ENCODE measurements around the gene FRMD6.

FRMD6 gene

DNA sequence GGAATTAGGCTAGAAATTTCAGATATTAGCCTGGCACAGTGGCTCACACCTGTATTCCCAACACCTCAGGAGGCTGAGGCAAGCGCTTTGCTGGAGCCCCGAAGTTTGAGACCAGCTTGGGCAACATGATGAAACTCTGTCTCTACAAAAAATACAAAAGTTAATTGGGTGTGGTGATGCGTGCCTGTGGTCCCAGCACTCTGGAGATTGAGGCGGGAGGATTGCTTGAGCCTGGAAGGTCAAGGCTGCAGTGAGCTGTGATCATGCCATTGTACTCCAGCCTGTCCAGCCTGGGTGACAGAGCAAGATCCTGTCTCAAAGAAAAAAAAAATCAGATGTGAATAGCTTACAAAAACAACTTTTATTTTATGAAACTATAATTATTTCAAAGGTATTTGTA is 15.1 kb downstream of the FRMD6 start:
- no peak for DNase-seq (ENCODE audit: low spot score)

DNA sequence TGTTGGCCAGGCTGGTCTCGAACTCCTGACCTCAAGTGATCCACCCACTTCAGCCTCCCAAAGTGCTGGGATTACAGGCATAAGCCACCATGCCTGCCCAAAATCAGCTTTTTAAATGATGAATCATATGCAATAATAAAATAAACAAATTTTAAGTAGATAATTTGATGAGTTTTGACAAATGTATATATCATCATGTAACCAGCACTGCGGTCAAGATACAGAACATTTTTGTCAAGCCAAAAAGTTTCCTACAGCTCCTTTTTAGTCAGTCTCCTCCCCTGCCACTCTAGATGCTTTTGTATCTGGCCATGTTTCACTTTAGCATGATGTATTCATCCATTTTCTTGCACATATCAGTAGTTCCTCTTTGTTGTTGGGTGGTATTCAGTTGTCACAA is 17.2 kb downstream of the FRMD6 start:
- no peak for DNase-seq (ENCODE audit: low spot score)

DNA sequence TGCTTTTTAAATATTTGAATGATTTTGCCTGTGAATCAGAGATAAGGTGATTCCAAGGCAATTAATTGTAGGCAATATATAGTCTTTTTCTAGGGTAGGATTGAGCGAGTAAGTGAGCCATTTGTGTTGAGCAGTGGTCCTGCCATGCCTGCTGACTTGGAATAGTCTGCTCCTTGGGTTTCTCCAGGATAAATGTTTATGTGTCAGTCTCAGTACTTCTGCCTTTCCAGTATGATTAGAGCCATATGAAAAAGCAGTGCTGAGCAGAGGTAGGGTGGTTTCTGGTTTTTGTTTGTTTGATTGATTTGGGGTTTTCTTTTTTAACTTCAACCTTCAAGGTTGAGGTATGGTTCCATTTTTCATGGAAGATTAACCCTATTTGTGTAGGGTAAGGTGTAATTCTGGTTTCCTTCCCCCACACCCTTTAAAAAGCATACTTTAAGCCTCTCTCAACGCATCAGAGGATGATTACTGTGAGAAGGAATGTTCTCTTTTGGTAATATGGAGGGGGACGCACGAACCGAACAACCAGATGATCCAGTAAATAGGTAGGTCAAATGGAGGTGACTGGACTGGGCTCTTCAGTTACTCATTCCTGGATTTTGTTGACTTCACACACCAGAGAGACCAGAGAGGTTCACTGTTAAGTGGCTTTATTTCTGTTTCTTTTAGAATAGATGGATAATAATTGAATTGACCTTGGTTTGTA is 22.7 kb downstream of the FRMD6 start:
- no peak for DNase-seq (ENCODE audit: low spot score)

DNA sequence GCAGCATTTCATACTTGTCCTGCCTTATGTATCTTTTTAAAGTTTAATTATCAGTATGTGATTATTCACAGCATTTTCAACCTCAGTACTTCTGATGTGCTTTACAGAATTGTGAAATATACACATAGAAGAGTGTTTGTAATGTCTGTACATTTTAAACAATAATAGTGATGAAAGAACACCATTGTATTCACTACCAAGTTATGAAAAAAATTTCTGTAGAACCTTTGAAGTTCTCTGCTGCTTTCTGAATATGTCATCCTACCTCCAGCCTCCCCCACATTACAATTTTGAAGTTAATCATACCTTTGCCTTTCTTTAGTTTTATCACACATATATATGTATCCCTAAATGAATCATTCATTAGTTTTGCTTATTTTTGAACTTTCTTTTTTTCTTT is 24.8 kb downstream of the FRMD6 start:
- no peak for DNase-seq (ENCODE audit: low spot score)

DNA sequence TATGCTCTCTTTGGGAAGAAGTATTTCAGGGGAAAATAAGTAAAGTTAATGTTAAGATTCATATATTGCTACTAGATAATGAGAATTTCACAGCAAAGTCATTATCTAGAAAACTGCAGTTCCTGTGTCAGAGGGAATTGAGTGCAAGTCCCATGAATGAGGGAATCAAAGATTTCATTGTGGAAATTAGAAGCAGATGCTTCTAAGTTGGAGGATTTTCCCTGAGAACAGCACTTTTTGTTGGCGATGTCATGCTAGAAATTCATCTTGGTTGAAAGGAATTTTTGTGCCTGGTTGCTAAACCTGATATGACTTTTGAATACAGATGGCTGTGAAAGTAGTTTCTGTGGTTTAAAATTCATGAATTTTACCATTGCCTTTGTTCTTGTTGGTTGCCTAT is 25.6 kb downstream of the FRMD6 start:
- no peak for DNase-seq (ENCODE audit: low spot score)

DNA sequence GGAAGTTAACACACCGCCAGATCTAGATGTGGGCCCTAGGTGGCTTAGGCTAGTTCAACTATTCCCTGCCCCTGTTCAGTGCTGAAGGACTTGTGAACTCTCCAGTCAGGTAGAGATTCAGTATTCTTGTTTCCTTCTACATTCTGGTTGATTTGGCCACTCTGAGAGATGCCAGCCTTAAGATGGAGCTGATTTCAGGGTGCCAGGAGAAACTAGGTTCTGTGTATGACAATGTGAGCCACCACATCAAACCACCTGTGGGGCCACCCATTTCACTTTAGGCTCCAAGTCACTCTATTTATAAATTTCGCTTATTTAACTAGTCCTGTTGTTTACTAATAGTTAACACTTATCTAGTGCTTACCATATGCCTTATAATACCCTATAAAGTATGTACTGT is 26.0 kb downstream of the FRMD6 start:
- no peak for DNase-seq (ENCODE audit: low spot score)

DNA sequence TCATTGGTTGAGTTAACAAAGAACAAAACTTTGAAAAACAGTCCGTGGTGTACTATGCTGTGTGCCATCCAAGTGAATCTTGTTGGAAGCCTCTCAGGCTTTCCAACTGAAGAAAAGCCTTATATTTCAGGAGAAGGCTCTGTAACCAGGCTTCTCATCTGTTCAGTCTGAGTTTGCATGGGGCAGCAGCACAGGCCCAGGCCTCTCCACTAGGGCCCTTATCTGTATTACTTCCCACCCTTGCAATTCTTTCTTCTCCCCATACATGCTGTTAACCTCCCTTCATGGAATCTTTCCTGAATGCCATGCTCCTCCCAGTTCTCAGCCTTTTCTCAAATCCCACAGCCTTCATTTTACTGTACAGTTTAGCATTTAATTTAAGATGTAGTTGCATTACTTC is 28.3 kb downstream of the FRMD6 start:
- no peak for DNase-seq (ENCODE audit: low spot score)

DNA sequence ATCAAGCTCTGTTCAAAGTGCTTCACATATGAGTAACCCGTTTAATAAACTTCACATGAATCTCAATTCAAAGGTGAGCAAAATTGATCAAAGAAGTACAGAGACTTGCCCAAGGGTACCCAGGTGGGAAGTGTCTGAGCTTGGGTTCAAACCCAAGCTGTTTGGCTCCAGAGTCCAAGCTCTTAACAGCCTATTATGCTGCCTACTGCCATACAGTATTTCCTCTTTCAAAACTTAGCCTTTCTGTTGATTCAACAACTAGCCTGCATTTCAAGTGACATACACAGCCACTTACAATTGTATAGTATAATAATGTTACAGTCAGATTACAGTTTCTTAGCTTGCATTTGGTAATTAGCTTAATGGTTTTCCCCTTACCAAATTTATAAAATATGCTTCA is 29.7 kb downstream of the FRMD6 start:
- DNase-seq (ENCODE audit: low spot score), result no peak

DNA sequence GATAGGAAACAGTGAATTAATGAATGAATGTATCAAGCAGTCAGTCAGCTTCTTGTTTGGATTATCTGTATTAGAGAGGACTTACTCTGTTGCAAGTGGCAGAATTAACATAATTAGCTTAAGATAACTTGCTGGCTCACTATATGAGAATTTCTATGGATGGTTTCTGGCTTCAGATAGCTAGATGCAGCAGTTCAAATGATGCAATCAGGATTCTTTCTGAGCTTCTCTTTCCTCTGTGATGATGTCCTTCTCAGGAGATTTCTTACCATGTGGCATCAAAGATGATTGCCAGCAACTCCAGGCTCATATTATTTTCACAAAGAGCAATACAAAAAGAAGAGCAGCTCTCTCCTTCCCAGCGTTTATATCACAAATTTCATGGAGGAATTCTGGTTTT is 30.7 kb downstream of the FRMD6 start:
- DNase-seq (ENCODE audit: low spot score), result no peak

DNA sequence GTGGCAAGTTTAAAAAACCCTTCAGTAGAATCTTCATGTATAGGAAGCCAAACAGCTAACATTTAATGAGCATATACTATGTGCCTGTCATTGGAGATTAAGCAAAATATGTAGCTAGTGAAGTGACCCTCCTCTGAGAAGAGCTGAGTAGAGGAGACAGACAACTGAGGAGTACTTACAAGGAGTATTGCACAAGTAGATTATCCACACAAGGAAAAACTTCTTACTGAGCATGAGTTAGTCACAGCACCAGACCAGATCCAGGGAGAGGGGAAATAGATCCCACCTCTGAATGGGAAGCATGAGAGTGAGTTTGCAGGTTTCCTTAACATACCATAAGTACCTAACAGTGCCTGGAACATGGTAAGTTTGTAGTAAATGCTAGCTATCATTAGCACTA is 33.0 kb downstream of the FRMD6 start:
- DNase-seq (ENCODE audit: low spot score), result no peak

DNA sequence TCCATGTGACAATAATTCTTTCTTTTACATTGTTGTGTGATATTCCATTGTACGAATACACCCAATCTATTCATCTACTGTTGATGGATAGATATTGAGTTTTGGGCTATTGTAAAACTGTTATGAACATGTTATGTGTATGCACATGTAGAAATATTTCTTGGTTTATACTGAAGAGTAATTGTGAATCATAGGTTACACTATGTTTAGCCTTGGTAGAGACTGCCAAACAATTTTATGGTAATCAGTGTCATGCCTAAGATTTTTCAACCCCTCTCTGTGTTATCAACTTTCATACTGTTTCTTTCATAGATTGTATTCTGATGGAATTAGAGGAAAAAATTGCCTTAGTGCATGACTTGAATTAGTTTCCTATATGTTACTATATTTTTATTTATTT is 39.5 kb downstream of the FRMD6 start:
- DNase-seq (ENCODE audit: low spot score), result no peak

DNA sequence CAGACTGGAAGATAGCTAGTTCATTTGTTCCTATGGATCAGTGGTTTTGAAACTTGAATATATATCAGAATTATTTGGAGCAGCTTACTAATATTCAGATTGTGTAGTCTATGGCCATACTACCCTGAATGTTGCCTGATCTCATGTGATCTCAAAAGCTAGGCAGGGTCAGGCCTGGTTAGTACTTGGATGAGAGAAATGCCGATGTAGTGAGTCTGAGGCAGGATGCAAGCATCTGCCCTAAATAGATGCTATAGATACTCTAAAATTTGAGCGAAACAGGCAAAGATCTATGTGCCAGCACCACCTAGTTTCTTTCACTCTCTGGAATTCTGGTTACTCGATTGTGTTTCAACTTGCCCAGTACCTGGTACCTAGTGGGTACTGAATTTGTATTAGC is 40.9 kb downstream of the FRMD6 start:
- no peak for DNase-seq (ENCODE audit: low spot score)

DNA sequence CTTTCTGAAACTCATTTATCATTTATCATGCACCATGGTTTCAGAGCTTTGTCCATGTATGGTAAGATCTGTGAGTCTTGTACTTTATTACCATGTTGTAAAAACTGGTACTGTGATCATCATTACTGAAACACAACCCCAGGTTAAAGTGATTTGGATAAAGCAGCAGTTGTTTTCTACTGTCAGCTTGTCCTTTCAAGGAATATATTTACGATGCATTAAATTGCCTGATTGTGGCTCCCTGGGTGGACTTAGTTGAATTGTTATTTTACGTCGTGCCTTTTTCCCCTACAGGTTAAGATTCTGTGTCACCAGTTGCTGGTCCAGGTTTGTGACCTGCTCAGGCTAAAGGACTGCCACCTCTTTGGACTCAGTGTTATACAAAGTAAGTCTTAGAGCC is 46.1 kb downstream of the FRMD6 start:
- no peak for DNase-seq (ENCODE audit: low spot score)

DNA sequence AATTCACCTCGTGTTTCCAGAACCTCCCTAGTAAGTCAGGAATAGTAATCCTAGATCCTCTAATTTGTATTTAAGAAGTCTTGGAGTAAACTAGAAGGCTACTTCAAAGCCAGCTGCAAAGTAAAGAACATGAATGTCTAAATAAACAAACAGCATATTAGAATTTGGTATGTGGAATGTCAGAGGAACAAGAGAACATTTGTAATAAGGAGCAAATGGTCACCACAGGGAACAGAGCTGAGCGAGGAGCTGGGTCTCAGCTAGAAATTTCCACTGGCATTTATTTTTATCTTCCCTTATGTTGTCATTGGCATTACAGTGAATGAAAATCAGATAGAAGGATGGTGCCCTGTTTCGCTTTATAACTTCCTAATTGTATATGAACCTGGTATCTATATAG is 50.2 kb downstream of the FRMD6 start:
- DNase-seq (ENCODE audit: low spot score), result no peak

DNA sequence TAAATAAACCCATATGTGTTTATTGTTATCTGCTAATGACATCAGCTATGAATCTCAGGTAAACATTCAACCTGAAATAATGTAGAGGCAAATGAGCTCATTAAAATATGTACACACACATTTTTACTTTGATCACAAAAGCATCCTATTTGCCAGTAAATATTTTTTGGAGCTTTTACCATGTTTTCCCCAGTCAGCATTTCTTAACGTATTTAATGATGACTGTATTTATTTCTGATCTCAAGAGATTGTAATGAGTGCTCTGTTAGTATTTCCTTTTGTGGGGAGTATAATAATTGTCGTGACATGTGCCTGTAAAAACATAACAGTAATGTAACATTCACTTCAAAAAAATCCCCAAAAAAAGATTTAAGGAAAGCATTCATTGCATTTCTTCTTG is 52.1 kb downstream of the FRMD6 start:
- no peak for DNase-seq (ENCODE audit: low spot score)

DNA sequence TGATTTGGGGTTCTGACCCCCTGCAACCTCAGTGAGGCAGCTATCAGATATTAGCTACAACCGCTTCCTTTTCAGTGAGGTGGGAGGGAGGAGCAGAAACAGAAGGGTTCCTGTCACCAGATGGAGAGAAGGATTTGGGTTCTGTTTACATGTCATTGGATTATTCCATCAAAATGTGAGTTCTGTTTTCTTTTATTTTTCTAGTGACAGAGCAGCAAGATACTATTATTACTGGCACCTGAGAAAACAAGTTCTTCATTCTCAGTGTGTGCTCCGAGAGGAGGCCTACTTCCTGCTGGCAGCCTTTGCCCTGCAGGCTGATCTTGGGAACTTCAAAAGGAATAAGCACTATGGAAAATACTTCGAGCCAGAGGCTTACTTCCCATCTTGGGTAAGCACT is 52.8 kb downstream of the FRMD6 start:
- no peak for DNase-seq (ENCODE audit: low spot score)

DNA sequence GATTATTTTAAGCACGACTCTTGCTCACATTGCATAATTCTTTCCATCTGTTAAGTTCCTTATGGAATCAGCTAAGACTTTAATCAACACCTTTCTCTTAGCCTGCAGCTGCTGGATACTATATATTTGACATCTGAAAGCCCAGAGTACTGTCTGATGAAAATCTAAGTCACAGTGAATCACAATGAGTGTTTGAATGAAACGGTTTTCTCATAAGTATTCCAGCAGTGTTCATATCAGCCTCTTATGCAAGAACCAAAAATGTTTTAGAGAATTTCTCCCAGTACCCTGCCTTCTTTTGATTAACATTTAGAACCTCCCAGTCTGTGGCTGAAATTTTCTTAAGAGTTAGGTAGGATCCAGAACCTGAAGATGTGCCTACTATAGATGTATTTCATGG is 55.6 kb downstream of the FRMD6 start:
- peak; percentile 44 for DNase-seq (ENCODE audit: low spot score)

DNA sequence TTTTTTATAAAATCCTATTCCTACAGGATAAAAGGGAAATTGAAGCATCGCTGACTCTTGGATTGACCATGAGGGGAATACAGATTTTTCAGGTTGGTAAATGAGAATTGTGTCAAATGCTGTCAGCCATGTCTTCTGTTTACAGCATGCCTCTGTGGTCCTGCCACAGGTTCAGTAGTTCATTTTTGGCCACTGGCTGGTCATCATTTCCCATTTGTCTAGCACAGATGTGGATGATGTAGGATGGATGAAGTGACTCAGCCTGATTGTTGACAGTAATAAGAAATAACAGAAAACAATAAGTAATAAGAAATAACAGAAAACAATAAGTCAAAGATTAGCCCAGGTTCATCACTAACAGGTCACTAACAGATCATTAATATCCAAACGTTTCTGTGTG is 59.8 kb downstream of the FRMD6 start:
- no peak for DNase-seq (ENCODE audit: low spot score)

DNA sequence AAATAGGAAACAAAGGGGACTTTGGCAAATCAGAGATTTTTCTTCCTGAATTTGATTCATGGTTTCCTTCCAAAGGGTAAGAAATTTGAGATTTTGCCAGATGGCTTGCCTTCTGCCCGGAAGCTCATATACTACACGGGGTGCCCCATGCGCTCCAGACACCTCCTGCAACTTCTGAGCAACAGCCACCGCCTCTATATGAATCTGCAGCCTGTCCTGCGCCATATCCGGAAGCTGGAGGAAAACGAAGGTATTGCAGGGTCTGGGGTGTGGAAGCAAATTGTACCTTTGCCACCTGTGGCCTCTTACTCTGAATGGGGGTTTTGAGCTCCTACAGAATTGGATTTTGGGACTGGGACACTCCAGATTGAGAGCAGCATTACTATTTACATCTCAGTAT is 63.5 kb downstream of the FRMD6 start:
- no peak for DNase-seq (ENCODE audit: low spot score)

DNA sequence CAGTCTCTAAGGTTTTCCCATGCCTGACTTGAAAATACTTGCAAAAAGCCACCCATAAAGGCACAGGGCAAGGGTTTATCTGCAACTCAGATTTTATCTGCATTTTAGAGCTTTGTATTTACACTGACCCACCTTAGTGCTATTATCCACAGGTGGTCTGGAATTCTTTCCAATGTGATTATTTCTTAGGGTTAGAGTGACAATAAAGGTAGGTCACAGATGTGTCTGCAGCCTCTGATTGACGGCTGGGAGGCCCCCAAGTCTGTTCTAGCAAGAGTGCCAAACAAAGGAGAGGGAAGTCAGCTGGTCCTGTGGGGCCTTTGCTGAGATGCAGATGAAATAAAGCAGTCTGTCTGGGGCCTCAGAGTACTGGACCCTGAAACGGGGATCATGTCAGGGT is 64.0 kb downstream of the FRMD6 start:
- no peak for DNase-seq (ENCODE audit: low spot score)

DNA sequence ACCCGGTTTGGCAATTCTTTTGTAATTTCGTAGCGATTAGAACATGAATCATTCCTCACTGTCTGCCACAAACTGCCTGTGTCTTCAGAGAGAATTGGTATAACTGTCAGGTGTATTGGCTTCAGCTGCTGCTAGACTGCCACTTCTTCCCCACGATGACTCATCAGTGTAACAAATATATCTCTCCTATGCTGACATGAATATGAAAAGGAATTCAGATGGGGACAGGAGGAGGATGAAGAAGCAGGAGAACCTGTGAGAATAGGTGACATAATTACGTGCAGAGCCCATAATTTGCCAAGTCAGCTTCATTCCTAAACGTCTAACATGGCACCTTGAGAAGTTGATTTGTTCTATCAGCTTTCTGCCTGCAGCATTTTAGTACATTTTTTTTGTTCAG is 64.9 kb downstream of the FRMD6 start:
- no peak for DNase-seq (ENCODE audit: low spot score)

DNA sequence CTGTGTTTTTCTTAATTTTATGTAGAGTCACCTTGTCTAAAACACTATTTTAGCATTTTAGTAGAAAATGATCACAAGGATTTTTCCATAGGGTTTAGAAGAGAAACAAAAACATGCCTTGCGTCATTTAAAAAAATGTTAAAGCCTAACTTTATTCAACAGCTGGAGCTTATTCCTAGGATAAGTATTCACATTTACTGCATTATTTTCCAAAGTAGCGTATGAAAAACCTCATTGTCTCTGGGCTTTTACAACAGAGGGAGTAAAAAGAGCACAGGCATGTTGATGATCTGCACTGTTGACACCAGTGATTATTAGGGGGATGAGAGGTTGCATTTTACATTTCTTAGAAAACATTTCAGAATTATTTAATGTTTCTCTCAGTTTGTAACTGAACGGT is 66.1 kb downstream of the FRMD6 start:
- no peak for DNase-seq (ENCODE audit: low spot score)

DNA sequence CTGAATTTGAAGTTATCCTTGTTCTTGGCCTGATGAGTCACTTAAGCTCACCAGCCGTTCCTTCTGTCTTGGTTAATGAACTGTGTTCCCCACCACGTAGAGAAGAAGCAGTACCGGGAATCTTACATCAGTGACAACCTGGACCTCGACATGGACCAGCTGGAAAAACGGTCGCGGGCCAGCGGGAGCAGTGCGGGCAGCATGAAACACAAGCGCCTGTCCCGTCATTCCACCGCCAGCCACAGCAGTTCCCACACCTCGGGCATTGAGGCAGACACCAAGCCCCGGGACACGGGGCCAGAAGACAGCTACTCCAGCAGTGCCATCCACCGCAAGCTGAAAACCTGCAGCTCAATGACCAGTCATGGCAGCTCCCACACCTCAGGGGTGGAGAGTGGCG is 68.2 kb downstream of the FRMD6 start:
- DNase-seq (ENCODE audit: low spot score), result no peak

DNA sequence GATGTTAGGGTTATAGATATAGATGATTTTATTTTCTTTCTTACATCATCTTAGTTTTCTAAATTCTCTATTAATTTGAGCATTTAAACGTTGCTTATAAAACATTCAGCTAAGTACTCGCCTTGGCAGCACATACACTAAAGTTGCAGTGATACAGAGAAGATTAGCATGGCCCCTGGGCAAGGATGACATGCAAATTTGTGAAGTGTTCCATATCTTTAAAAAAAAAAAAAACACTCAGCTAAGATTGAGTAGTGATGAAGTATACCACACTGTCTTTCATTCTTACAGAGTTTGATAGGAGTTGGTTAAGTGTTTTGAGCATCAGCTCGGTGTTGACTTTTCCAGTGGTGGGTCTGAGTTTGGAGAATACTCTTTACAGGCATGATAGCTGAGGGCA is 72.3 kb downstream of the FRMD6 start:
- DNase-seq (ENCODE audit: low spot score), result no peak

DNA sequence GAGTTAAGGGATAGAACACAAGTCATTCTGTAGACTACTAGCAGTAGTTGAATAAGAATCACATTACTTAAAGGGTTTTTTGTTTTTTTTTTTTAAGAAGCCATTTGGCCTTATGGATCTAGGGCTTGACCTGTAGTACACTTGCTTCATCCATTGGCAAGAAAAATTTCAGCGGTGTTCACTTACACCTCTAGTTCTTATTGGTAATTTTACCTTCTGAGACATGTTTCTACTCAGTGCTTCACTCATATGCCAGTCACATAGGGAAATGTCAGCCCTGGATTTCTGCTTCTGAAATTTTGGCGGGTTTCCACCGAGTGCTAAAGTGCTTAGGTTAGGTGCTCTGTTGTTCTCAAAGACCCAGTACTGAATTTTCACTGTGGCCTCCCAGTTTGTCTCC is 72.9 kb downstream of the FRMD6 start:
- no peak for DNase-seq (ENCODE audit: low spot score)
